Mesenchymal stem cell (in vitro differentiated cells and primary cell): ENCODE data around the gene KDELR3.

Source experiments
- DNase-seq: peaks from one replicate; pipeline ENCODE4 v3.0.0-alpha.2; 2013
- H2AFZ ChIP-seq: one replicate; pipeline ENCODE4 v1.6.1; 2013; ENCODE audit warnings: low read depth, mild to moderate bottlenecking, control low read depth, inconsistent platforms, low read length, moderate library complexity
- H2AK5ac ChIP-seq: 2 replicates; pipeline ENCODE4 v1.6.1; 2013; ENCODE audit warnings: low read length, moderate library complexity, mild to moderate bottlenecking, inconsistent platforms; ENCODE audit not compliant: severe bottlenecking
- H2BK120ac ChIP-seq: one replicate; pipeline ENCODE4 v1.6.1; 2013; ENCODE audit warnings: low read depth, mild to moderate bottlenecking, inconsistent platforms, low read length, moderate library complexity
- H2BK12ac ChIP-seq, 2 experiments: one replicate each; pipeline ENCODE4 v1.6.1; 2013; ENCODE audit warnings: inconsistent platforms in 2 of 2, low read length in 2 of 2, mild to moderate bottlenecking in 2 of 2, moderate library complexity in 2 of 2, control low read depth in 1 of 2
- H2BK15ac ChIP-seq: one replicate; pipeline ENCODE4 v1.6.1; 2013; ENCODE audit warnings: mild to moderate bottlenecking, low read depth, inconsistent platforms; ENCODE audit not compliant: poor library complexity, severe bottlenecking
- H2BK5ac ChIP-seq: 2 replicates; pipeline ENCODE4 v1.6.1; 2013; ENCODE audit warnings: low read depth, mild to moderate bottlenecking, low read length, control low read depth, inconsistent platforms; ENCODE audit not compliant: poor library complexity, severe bottlenecking
- H3K14ac ChIP-seq, 2 experiments: one replicate each; pipeline ENCODE4 v1.6.1; 2013; ENCODE audit warnings: inconsistent platforms in 2 of 2, low read length in 2 of 2, control low read depth in 1 of 2, mild to moderate bottlenecking in 1 of 2, moderate library complexity in 1 of 2
- H3K18ac ChIP-seq, 2 experiments: one replicate each; pipeline ENCODE4 v1.6.1; 2013; ENCODE audit warnings: inconsistent platforms in 2 of 2, low read length in 2 of 2, control low read depth in 1 of 2, low read depth in 1 of 2, mild to moderate bottlenecking in 1 of 2
- H3K23ac ChIP-seq, 2 experiments: one replicate each; pipeline ENCODE4 v1.6.1; 2013; ENCODE audit warnings: inconsistent platforms in 2 of 2, low read length in 2 of 2, mild to moderate bottlenecking in 2 of 2, moderate library complexity in 2 of 2, control low read depth in 1 of 2
- H3K27ac ChIP-seq: 2 replicates; pipeline ENCODE4 v1.5.1; 2013; ENCODE audit warnings: mild to moderate bottlenecking, moderate library complexity, low read length, control low read depth, inconsistent platforms; ENCODE audit not compliant: poor library complexity, severe bottlenecking
- H3K27me3 ChIP-seq, 2 experiments: 2 replicates each; pipeline versions ENCODE4 v1.6.1 to v1.7.0; 2013; ENCODE audit warnings: low read length in 2 of 2, mild to moderate bottlenecking in 2 of 2, moderate library complexity in 2 of 2, control low read depth in 1 of 2, inconsistent platforms in 1 of 2; ENCODE audit not compliant: control insufficient read depth in 1 of 2, insufficient read depth in 1 of 2
- H3K36me3 ChIP-seq, 2 experiments: 2 replicates each; pipeline versions ENCODE4 v1.6.1 to v1.7.0; 2013; ENCODE audit warnings: low read length in 2 of 2, control low read depth in 1 of 2, inconsistent platforms in 1 of 2, low read depth in 1 of 2, mild to moderate bottlenecking in 1 of 2; ENCODE audit not compliant: insufficient read depth in 2 of 2, control insufficient read depth in 1 of 2
- H3K4ac ChIP-seq, 2 experiments: one replicate each; pipeline ENCODE4 v1.6.1; 2013; ENCODE audit warnings: inconsistent platforms in 2 of 2, low read length in 2 of 2, mild to moderate bottlenecking in 2 of 2, moderate library complexity in 2 of 2, control low read depth in 1 of 2, low read depth in 1 of 2
- H3K4me1 ChIP-seq: 2 replicates; pipeline ENCODE4 v1.6.1; 2013; ENCODE audit warnings: low read depth, low read length, control low read depth; ENCODE audit not compliant: control insufficient read depth, insufficient read depth
- H3K4me2 ChIP-seq: 2 replicates; pipeline ENCODE4 v1.6.1; 2013; ENCODE audit warnings: low read length, mild to moderate bottlenecking, inconsistent platforms; ENCODE audit not compliant: poor library complexity, severe bottlenecking
- H3K4me3 ChIP-seq, 2 experiments: 2 replicates each; pipeline versions ENCODE4 v1.5.1 to v1.7.0; 2013; ENCODE audit warnings: low read length in 2 of 2, mild to moderate bottlenecking in 2 of 2, control low read depth in 1 of 2, low read depth in 1 of 2; ENCODE audit not compliant: insufficient read depth in 1 of 2
- H3K79me1 ChIP-seq: replicated peaks from 2 replicates; pipeline ENCODE4 v1.6.1; 2013; ENCODE audit warnings: mild to moderate bottlenecking, control low read depth, low read length, inconsistent platforms; ENCODE audit not compliant: poor library complexity, severe bottlenecking
- H3K9ac ChIP-seq: 2 replicates; pipeline ENCODE4 v1.7.0; 2013; ENCODE audit warnings: mild to moderate bottlenecking, low read length, moderate library complexity
- H3K9me3 ChIP-seq: 2 replicates; pipeline ENCODE4 v1.7.0; 2013; ENCODE audit warnings: mild to moderate bottlenecking, low read length; ENCODE audit not compliant: control insufficient read depth
- H4K8ac ChIP-seq: one replicate; pipeline ENCODE4 v1.6.1; 2013; ENCODE audit warnings: inconsistent platforms, mild to moderate bottlenecking, low read length, moderate library complexity
- H4K91ac ChIP-seq: one replicate; pipeline ENCODE4 v1.6.1; 2013; ENCODE audit warnings: mild to moderate bottlenecking, low read length, inconsistent platforms
- WGBS: methylation state at CpG from one replicate; pipeline ENCODE4 v1.1.7; 2013; ENCODE audit warnings: mixed read lengths; 5-methylcytosine and 5-hydroxymethylcytosine counted together

KDELR3 gene

DNA sequence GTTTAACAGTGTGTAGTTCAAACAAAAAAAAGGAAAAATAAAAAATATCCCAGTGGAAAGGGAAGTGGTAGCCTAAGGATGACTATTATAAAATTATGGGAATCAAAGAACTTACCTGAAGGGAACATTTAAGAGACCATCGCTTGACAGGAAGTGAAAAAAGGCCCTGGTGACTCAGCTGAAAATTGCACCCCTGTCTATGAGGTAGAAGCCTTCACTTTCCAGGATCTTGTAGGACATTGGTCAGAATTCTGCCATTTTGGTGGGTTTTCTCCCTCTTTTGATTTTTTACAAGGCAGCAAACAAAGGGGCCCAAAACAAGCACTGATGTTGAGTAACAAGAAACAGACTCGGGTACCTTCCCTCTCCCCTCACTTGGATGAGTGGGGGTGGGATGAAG, 22.6 kb downstream of the KDELR3 start:
- H4K91ac ChIP-seq: no peak overlapping the region
- no peak overlapping the region for H3K4ac ChIP-seq
- no peak overlapping the region for H2AFZ ChIP-seq
- H3K4me3 ChIP-seq: no peak overlapping the region
- WGBS: 97% methylated on average over 2 of the region's 2 CpGs
- no peak overlapping the region for H3K18ac ChIP-seq
- H3K14ac ChIP-seq: no peak overlapping the region
- no peak for DNase-seq
- no peak overlapping the region for H2BK120ac ChIP-seq
- H2BK15ac ChIP-seq: no peak overlapping the region
- no peak overlapping the region for H3K4me2 ChIP-seq
- no peak overlapping the region for H4K8ac ChIP-seq
- no peak overlapping the region for H2AK5ac ChIP-seq
- peaks cover 5% of the 10 kb centered on the region for H3K4me1 ChIP-seq
- H2BK5ac ChIP-seq: no peak overlapping the region
- no peak overlapping the region for H3K23ac ChIP-seq
- no peak overlapping the region for H2BK12ac ChIP-seq
- H3K9ac ChIP-seq: peak overlapping the region; percentile 60
- no peaks in the 10 kb centered on the region for H3K27me3 ChIP-seq
- H3K36me3 ChIP-seq: peaks cover 54 to 98% of the 10 kb centered on the region in 2 experiments
- peak overlapping the region; percentile 38 for H3K27ac ChIP-seq
- peaks cover 15% of the 10 kb centered on the region for H3K79me1 ChIP-seq
- no peaks in the 10 kb centered on the region for H3K9me3 ChIP-seq

DNA sequence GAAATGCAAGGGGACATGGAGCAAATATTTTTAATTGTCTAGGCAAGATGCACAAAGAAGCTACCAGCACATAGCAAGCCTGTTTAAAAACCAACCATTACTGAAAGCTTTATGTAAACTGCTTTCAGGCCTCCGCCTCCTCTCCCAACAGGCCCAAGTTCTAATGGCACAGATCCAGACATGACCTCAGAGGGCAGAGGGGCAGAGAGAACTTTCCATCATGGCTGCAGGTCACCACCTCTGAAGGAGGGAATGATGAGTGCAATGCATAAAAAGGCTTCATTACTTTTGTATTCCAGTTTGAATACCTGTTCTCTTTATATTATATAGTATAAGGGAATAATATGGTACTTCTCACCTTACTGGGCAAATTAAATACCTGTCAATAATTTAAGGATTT, 23.0 kb downstream of the KDELR3 start:
- H2BK15ac ChIP-seq: no peak overlapping the region
- H3K9ac ChIP-seq: peak overlapping the region; percentile 60
- no peak overlapping the region for H4K8ac ChIP-seq
- H2BK12ac ChIP-seq: no peak overlapping the region
- H3K14ac ChIP-seq: no peak overlapping the region
- WGBS: no CpG with 5 or more reads among the region's 1 CpG
- no peak overlapping the region for H3K23ac ChIP-seq
- peak; percentile 88 for DNase-seq
- H3K36me3 ChIP-seq: peaks cover 51 to 99% of the 10 kb centered on the region in 2 experiments
- H2BK5ac ChIP-seq: no peak overlapping the region
- no peak overlapping the region for H3K18ac ChIP-seq
- peak overlapping the region; percentile 38 for H3K27ac ChIP-seq
- H2AFZ ChIP-seq: no peak overlapping the region
- H2AK5ac ChIP-seq: no peak overlapping the region
- no peaks in the 10 kb centered on the region for H3K9me3 ChIP-seq
- H3K4me3 ChIP-seq: no peak overlapping the region
- H2BK120ac ChIP-seq: no peak overlapping the region
- H3K4me2 ChIP-seq: no peak overlapping the region
- H3K4me1 ChIP-seq: peaks cover 4% of the 10 kb centered on the region
- H4K91ac ChIP-seq: no peak overlapping the region
- H3K79me1 ChIP-seq: peaks cover 14% of the 10 kb centered on the region
- no peaks in the 10 kb centered on the region for H3K27me3 ChIP-seq
- no peak overlapping the region for H3K4ac ChIP-seq

DNA sequence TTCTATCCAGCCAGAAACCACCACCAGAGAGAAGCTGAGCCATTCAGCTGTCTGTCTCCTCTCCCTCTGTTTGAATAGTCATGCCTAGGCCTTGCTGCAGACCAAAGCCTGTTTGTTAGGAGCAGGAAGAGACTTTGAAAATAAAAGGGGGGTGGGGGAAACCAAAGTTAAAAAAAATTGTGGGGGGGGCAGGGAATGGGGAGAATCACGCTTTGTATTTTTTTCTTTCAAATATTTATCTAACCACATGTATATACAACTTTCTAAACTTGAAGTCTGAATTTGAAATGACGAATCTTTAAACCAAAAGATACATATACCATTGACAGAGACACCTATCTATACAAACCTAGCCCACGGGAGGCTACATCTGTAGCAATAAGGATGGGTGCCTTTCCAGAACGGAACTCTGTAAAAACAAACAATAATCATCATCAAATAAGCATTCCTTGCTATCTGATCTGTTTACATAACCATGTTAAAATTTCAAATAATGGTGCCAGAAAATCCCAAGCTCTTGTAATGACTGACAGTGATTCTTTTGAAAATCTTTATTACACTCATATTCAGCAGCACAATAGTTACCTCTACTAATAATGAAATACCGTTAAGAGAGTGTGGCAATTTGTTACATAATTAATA, 23.9 kb downstream of the KDELR3 start:
- Histone ChIP-seq H4K8ac (no peak overlapping the region), H3K18ac (no peak overlapping the region), H3K9ac (peak overlapping the region; percentile 9), H3K23ac (no peak overlapping the region), H3K27me3 (no peaks in the 10 kb centered on the region), H2BK120ac (no peak overlapping the region), H3K14ac (no peak overlapping the region), H3K4me2 (no peak overlapping the region), H2BK12ac (no peak overlapping the region), H4K91ac (no peak overlapping the region), H3K9me3 (no peaks in the 10 kb centered on the region), H3K4me1 (peaks cover 3% of the 10 kb centered on the region), H3K79me1 (peaks cover 13% of the 10 kb centered on the region), H2BK15ac (no peak overlapping the region), H2AK5ac (no peak overlapping the region), H3K4ac (no peak overlapping the region), H3K27ac (peak overlapping the region; percentile 15), H3K4me3 (no peak overlapping the region), H2AFZ (no peak overlapping the region), H2BK5ac (no peak overlapping the region), H3K36me3 (peaks cover 51 to 99% of the 10 kb centered on the region in 2 experiments)
- peak; percentile 34 for DNase-seq
- 66% methylated on average over 3 of the region's 5 CpGs for WGBS

DNA sequence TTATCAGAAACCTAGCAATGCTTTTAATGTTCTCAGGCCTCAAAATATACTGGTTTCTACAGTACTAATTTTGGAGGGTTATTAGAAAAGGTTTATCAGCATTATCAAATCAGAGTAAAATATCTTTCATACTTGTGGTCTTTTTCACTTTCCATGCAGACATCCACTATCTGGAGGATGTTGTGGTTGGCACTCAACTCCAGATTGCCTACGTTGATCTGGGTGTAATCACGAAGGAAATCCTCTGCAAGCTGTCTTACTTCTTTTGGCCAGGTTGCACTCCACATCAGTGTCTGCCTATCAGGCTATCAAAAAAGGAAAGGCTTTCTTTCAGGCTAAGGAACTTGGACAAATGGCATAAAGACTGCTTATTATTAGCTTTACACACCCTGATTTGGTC, 26.6 kb downstream of the KDELR3 start:
- H3K36me3 ChIP-seq: peaks cover 50 to 99% of the 10 kb centered on the region in 2 experiments
- no peaks in the 10 kb centered on the region for H3K27me3 ChIP-seq
- H4K8ac ChIP-seq: no peak overlapping the region
- no peaks in the 10 kb centered on the region for H3K9me3 ChIP-seq
- no peak overlapping the region for H4K91ac ChIP-seq
- H3K4ac ChIP-seq: no peak overlapping the region
- no peak overlapping the region for H2BK5ac ChIP-seq
- H2BK15ac ChIP-seq: no peak overlapping the region
- H3K14ac ChIP-seq: no peak overlapping the region
- peaks cover 10% of the 10 kb centered on the region for H3K79me1 ChIP-seq
- H2AFZ ChIP-seq: no peak overlapping the region
- 90% methylated on average over 2 of the region's 2 CpGs for WGBS
- H2AK5ac ChIP-seq: no peak overlapping the region
- no peak overlapping the region for H3K4me3 ChIP-seq
- peak overlapping the region; percentile 52 for H3K9ac ChIP-seq
- no peak for DNase-seq
- H2BK12ac ChIP-seq: no peak overlapping the region
- H3K4me2 ChIP-seq: no peak overlapping the region
- H3K18ac ChIP-seq: no peak overlapping the region
- H2BK120ac ChIP-seq: no peak overlapping the region
- no peak overlapping the region for H3K27ac ChIP-seq
- no peak overlapping the region for H3K23ac ChIP-seq
- H3K4me1 ChIP-seq: peaks cover 3% of the 10 kb centered on the region
